ENCODE measurements around the gene PPP1R1B. TPM values are rescaled to one million over a fixed set of nuclear protein-coding genes. Genes with fewer than 3 reads are reported as not detected.

PPP1R1B gene
- total RNA-seq, 1 experiment from 2014 or later, result 8.2 TPM

- ChIA-PET CTCF (interaction anchor here (0.5 to 1.1 kb wide), 2 partner anchors 27 to 427 kb away, joined by 3 to 4 read pairs; partner anchors contain the start of gene ERBB2), POLR2A (ENCODE audit: low non-redundant PET) (no interaction called here)
- H3K36me3 ChIP-seq (ENCODE audit: insufficient read depth, low read length, poor library complexity, severe bottlenecking), result no peaks in the 10 kb centered on the region
- DNase-seq (ENCODE audit: low spot score), result no peak
- H3K9me3 ChIP-seq (ENCODE audit: low read depth, low read length, poor library complexity, severe bottlenecking), result no peaks in the 10 kb centered on the region
- no peak overlapping the region for H3K4me3 ChIP-seq (ENCODE audit: low read depth, low read length, poor library complexity, severe bottlenecking)
- no TSS peak for BruUV-seq (replicated peaks)
- H3K4me1 ChIP-seq (ENCODE audit: insufficient read depth, low read length, poor library complexity, severe bottlenecking), result no peaks in the 10 kb centered on the region
- H3K27me3 ChIP-seq (replicated peaks; ENCODE audit: insufficient read depth, low read depth, low read length, poor library complexity), result no peaks in the 10 kb centered on the region
- intact Hi-C loops (cut with micrococcal nuclease; ENCODE audit: unreplicated experiment), result no loop called here
- H3K27ac ChIP-seq (ENCODE audit: low read depth, low read length, poor library complexity, severe bottlenecking), result no peak overlapping the region
- TF ChIP-seq CTCF (conservative IDR thresholded peaks at IDR 0.05; ENCODE audit: low read depth, low read length) (no peak), EZH2 (IDR thresholded peaks at IDR 0.05; ENCODE audit: borderline replicate concordance, low read depth, low read length, poor library complexity, severe bottlenecking) (no peak)
Observed at GRCh38 chr17:39672522-39673334, 46.0 kb downstream of the PPP1R1B start.

- Histone ChIP-seq H3K9me3 (ENCODE audit: low read depth, low read length, poor library complexity, severe bottlenecking) (no peaks in the 10 kb centered on the region), H3K36me3 (ENCODE audit: insufficient read depth, low read length, poor library complexity, severe bottlenecking) (no peaks in the 10 kb centered on the region), H3K27me3 (replicated peaks; ENCODE audit: insufficient read depth, low read depth, low read length, poor library complexity) (no peaks in the 10 kb centered on the region), H3K4me1 (ENCODE audit: insufficient read depth, low read length, poor library complexity, severe bottlenecking) (no peaks in the 10 kb centered on the region), H3K27ac (ENCODE audit: low read depth, low read length, poor library complexity, severe bottlenecking) (no peak overlapping the region), H3K4me3 (ENCODE audit: low read depth, low read length, poor library complexity, severe bottlenecking) (no peak overlapping the region)
- POLR2A ChIA-PET (ENCODE audit: low non-redundant PET), result no interaction called here
- TF ChIP-seq EZH2 (IDR thresholded peaks at IDR 0.05; ENCODE audit: borderline replicate concordance, low read depth, low read length, poor library complexity, severe bottlenecking), result no peak
- no peak for TF ChIP-seq CTCF (conservative IDR thresholded peaks at IDR 0.05; ENCODE audit: low read depth, low read length)
- BruUV-seq (replicated peaks), result no TSS peak
- intact Hi-C loops (cut with micrococcal nuclease; ENCODE audit: unreplicated experiment), result no loop called here
- CTCF ChIA-PET, result interaction anchor here (0.5 kb wide), 1 partner anchor 428 kb away, joined by 4 read pairs; no protein-coding TSS in a partner anchor
- no peak for DNase-seq (ENCODE audit: low spot score)
Observed at GRCh38 chr17:39673335-39674081, 46.8 kb downstream of the PPP1R1B start.

- H3K9me3 ChIP-seq (ENCODE audit: low read depth, low read length, poor library complexity, severe bottlenecking), result no peaks in the 10 kb centered on the region
- BruUV-seq (replicated peaks), result no TSS peak
- H3K27me3 ChIP-seq (replicated peaks; ENCODE audit: insufficient read depth, low read depth, low read length, poor library complexity), result no peaks in the 10 kb centered on the region
- no peak for DNase-seq (ENCODE audit: low spot score)
- CTCF ChIA-PET, result no interaction called here
- H3K36me3 ChIP-seq (ENCODE audit: insufficient read depth, low read length, poor library complexity, severe bottlenecking), result no peaks in the 10 kb centered on the region
- TF ChIP-seq EZH2 (IDR thresholded peaks at IDR 0.05; ENCODE audit: borderline replicate concordance, low read depth, low read length, poor library complexity, severe bottlenecking), result no peak
- no peak for TF ChIP-seq CTCF (conservative IDR thresholded peaks at IDR 0.05; ENCODE audit: low read depth, low read length)
- POLR2A ChIA-PET (ENCODE audit: low non-redundant PET), result no interaction called here
- H3K27ac ChIP-seq (ENCODE audit: low read depth, low read length, poor library complexity, severe bottlenecking), result no peak overlapping the region
- intact Hi-C loops (cut with micrococcal nuclease; ENCODE audit: unreplicated experiment), result no loop called here
- no peaks in the 10 kb centered on the region for H3K4me1 ChIP-seq (ENCODE audit: insufficient read depth, low read length, poor library complexity, severe bottlenecking)
- no peak overlapping the region for H3K4me3 ChIP-seq (ENCODE audit: low read depth, low read length, poor library complexity, severe bottlenecking)
Observed at GRCh38 chr17:39674179-39674578, 47.4 kb downstream of the PPP1R1B start.
